ENCODE data around the gene HOXB6. TPM values are rescaled to one million over a fixed set of nuclear protein-coding genes. Genes with fewer than 3 reads are reported as not detected.

HOXB6 gene
- total RNA-seq, 1 donor from 2014 or later: 1.9 TPM

- Mint-ChIP-seq H3K4me1 (ENCODE audit: unreplicated experiment) (peaks cover 58% of the 10 kb centered on the region), H3K27ac (ENCODE audit: unreplicated experiment) (peak within 1 kb of the TSS; percentile 52), H3K36me3 (ENCODE audit: low read depth, unreplicated experiment) (no peaks in the 10 kb centered on the region), H3K27me3 (ENCODE audit: unreplicated experiment) (peaks cover 43% of the 10 kb centered on the region), H3K4me3 (ENCODE audit: unreplicated experiment) (peak within 1 kb of the TSS; percentile 93), H3K9me3 (ENCODE audit: unreplicated experiment) (no peaks in the 10 kb centered on the region)
- TF ChIP-seq CTCF (IDR thresholded peaks at IDR 0.05; ENCODE audit: unreplicated experiment): no peak
- DNase-seq (ENCODE audit: low spot score): peak; percentile 69
Measured at GRCh38 chr17:48577946-48578615, 26.7 kb downstream of the HOXB6 start, which contains the start of gene HOXB4. Gene HOXB4 (minus strand): TSS chr17:48578350. CDS start chr17:48578319, 31 bp downstream.

GRCh38 chr17:48577330-48577945 lies 27.3 kb downstream of the HOXB6 start:
- no peak overlapping the region for H3K27ac Mint-ChIP-seq (ENCODE audit: unreplicated experiment)
- DNase-seq (ENCODE audit: low spot score): no peak
- H3K4me3 Mint-ChIP-seq (ENCODE audit: unreplicated experiment): peak overlapping the region; percentile 92
- H3K9me3 Mint-ChIP-seq (ENCODE audit: unreplicated experiment): no peaks in the 10 kb centered on the region
- H3K36me3 Mint-ChIP-seq (ENCODE audit: low read depth, unreplicated experiment): no peaks in the 10 kb centered on the region
- no peak for TF ChIP-seq CTCF (IDR thresholded peaks at IDR 0.05; ENCODE audit: unreplicated experiment)
- H3K4me1 Mint-ChIP-seq (ENCODE audit: unreplicated experiment): peaks cover 54% of the 10 kb centered on the region
- H3K27me3 Mint-ChIP-seq (ENCODE audit: unreplicated experiment): peaks cover 42% of the 10 kb centered on the region

GRCh38 chr17:48576479-48577309 lies 28.1 kb downstream of the HOXB6 start:
- H3K9me3 Mint-ChIP-seq (ENCODE audit: unreplicated experiment): no peaks in the 10 kb centered on the region

GRCh38 chr17:48575673-48576478 lies 28.9 kb downstream of the HOXB6 start:
- no peak for TF ChIP-seq CTCF (IDR thresholded peaks at IDR 0.05; ENCODE audit: unreplicated experiment)
- Mint-ChIP-seq H3K27ac (ENCODE audit: unreplicated experiment) (no peak overlapping the region), H3K9me3 (ENCODE audit: unreplicated experiment) (no peaks in the 10 kb centered on the region), H3K4me3 (ENCODE audit: unreplicated experiment) (peak overlapping the region; percentile 80), H3K27me3 (ENCODE audit: unreplicated experiment) (peaks cover 40% of the 10 kb centered on the region), H3K4me1 (ENCODE audit: unreplicated experiment) (peaks cover 63% of the 10 kb centered on the region), H3K36me3 (ENCODE audit: low read depth, unreplicated experiment) (peaks cover 6% of the 10 kb centered on the region)
- DNase-seq (ENCODE audit: low spot score): no peak

More at GRCh38 chr17:48576479-48577309, 28.1 kb downstream of the HOXB6 start:
- H3K36me3 Mint-ChIP-seq (ENCODE audit: low read depth, unreplicated experiment): peaks cover 3% of the 10 kb centered on the region
- H3K4me3 Mint-ChIP-seq (ENCODE audit: unreplicated experiment): peak overlapping the region; percentile 92
- H3K4me1 Mint-ChIP-seq (ENCODE audit: unreplicated experiment): peaks cover 57% of the 10 kb centered on the region
- TF ChIP-seq CTCF (IDR thresholded peaks at IDR 0.05; ENCODE audit: unreplicated experiment): no peak
- H3K27ac Mint-ChIP-seq (ENCODE audit: unreplicated experiment): no peak overlapping the region
- DNase-seq (ENCODE audit: low spot score): no peak
- peaks cover 43% of the 10 kb centered on the region for H3K27me3 Mint-ChIP-seq (ENCODE audit: unreplicated experiment)

All from endothelial cell (in vitro differentiated cells).